HEK293 (cell line): ENCODE data around the gene UBE3B.
A peak's percentile ranks its signal among the peaks of the same experiment; 100 is the strongest.

Experiments used
- CTCF ChIA-PET: fragments of 350-600 bp; formaldehyde crosslinking; extraction: SDS; loops from one replicate; lab custom pipeline; 2021; ENCODE audit warnings: antibody characterized with exemption; lab: Yijun Ruan, JAX
- POLR2A ChIA-PET: fragments of 300-600 bp; formaldehyde crosslinking; extraction: SDS; loops from one replicate; lab custom pipeline; 2020; ENCODE audit warnings: antibody characterized with exemption, inconsistent platforms; lab: Yijun Ruan, JAX
- H3K27ac ChIP-seq: fragments of 200-500 bp; sonication (Bioruptor generic); 2 replicates; pipeline ENCODE4 v1.5.1; 2014; ENCODE audit warnings: low read depth, low read length, control low read depth, inconsistent platforms; ENCODE audit errors: extremely low read depth
- H3K36me3 ChIP-seq, 2 experiments: fragments of 200-500 bp in 1 of 2; sonication (Bioruptor generic) in 1 of 2; 1 replicate in 1 of 2; 2 replicates in 1 of 2; pipeline ENCODE4 v1.5.1; 2014 to 2017; ENCODE audit warnings: inconsistent platforms in 2 of 2, low read length in 2 of 2; ENCODE audit not compliant: control insufficient read depth in 2 of 2, insufficient read depth in 1 of 2
- H3K4me1 ChIP-seq: fragments of 200-500 bp; sonication (Bioruptor generic); 2 replicates; pipeline ENCODE4 v1.5.1; 2014; ENCODE audit warnings: mild to moderate bottlenecking, low read length, inconsistent platforms; ENCODE audit not compliant: control insufficient read depth, insufficient read depth
- H3K4me3 ChIP-seq: 2 replicates; pipeline ENCODE4 v1.5.1; 2011; ENCODE audit warnings: low read depth, mild to moderate bottlenecking, control low read depth, low read length, moderate library complexity
- H3K9me3 ChIP-seq: fragments of 200-500 bp; sonication (Bioruptor generic); 2 replicates; pipeline ENCODE4 v1.5.1; 2014; ENCODE audit warnings: low read depth, low read length, inconsistent platforms; ENCODE audit not compliant: control insufficient read depth, insufficient read depth
- CTCF ChIP-seq: fragments of 450-650 bp; formaldehyde crosslinking; IDR thresholded peaks from 2 replicates; pipeline ENCODE4 v1.5.1; 2016; ENCODE audit warnings: missing biosample characterization, missing genetic modification characterization
- GLIS1 ChIP-seq: fragments of 450-650 bp; formaldehyde crosslinking; IDR thresholded peaks from 2 replicates; pipeline ENCODE4 v1.5.1; 2016; ENCODE audit warnings: missing biosample characterization, missing genetic modification characterization
- PRDM6 ChIP-seq: fragments of 450-650 bp; formaldehyde crosslinking; IDR thresholded peaks from 2 replicates; pipeline ENCODE4 v1.5.1; 2017; ENCODE audit warnings: missing biosample characterization, missing genetic modification characterization
- ZIC2 ChIP-seq: fragments of 450-650 bp; formaldehyde crosslinking; IDR thresholded peaks from 2 replicates; pipeline ENCODE4 v1.5.1; 2016; ENCODE audit warnings: missing biosample characterization, missing genetic modification characterization
- ZNF132 ChIP-seq: fragments of 450-650 bp; formaldehyde crosslinking; IDR thresholded peaks from 2 replicates; pipeline ENCODE4 v1.5.1; 2017; ENCODE audit warnings: missing biosample characterization, missing genetic modification characterization, borderline replicate concordance
- ZNF19 ChIP-seq: fragments of 450-650 bp; formaldehyde crosslinking; IDR thresholded peaks from 2 replicates; pipeline ENCODE4; 2016; ENCODE audit warnings: missing biosample characterization, missing genetic modification characterization, low read depth
- ZNF280C ChIP-seq: fragments of 450-650 bp; formaldehyde crosslinking; IDR thresholded peaks from 2 replicates; pipeline ENCODE4 v1.5.1; 2016; ENCODE audit warnings: missing biosample characterization, missing genetic modification characterization
- ZNF280D ChIP-seq: fragments of 450-650 bp; formaldehyde crosslinking; IDR thresholded peaks from 2 replicates; pipeline ENCODE4 v1.5.1; 2016; ENCODE audit warnings: missing biosample characterization, missing genetic modification characterization
- ZNF324 ChIP-seq: fragments of 450-650 bp; formaldehyde crosslinking; IDR thresholded peaks from 2 replicates; pipeline ENCODE4 v1.5.1; 2016; ENCODE audit warnings: missing biosample characterization, missing genetic modification characterization
- ZNF350 ChIP-seq: fragments of 450-650 bp; formaldehyde crosslinking; IDR thresholded peaks from 2 replicates; pipeline ENCODE4 v1.5.0; 2017; ENCODE audit warnings: missing biosample characterization, mild to moderate bottlenecking, missing genetic modification characterization
- ZNF549 ChIP-seq: fragments of 450-650 bp; IDR thresholded peaks from 2 replicates; pipeline ENCODE4 v1.5.1; 2018; ENCODE audit warnings: missing biosample characterization, missing genetic modification characterization, mild to moderate bottlenecking, inconsistent platforms, moderate library complexity
- ZNF664 ChIP-seq: fragments of 450-650 bp; formaldehyde crosslinking; IDR thresholded peaks from 2 replicates; pipeline ENCODE4 v1.5.1; 2016; ENCODE audit warnings: missing biosample characterization, missing genetic modification characterization
- ZNF837 ChIP-seq: fragments of 450-650 bp; formaldehyde crosslinking; IDR thresholded peaks from 2 replicates; pipeline ENCODE4 v1.5.1; 2016; ENCODE audit warnings: missing biosample characterization, missing genetic modification characterization
- ZSCAN4 ChIP-seq: fragments of 450-650 bp; formaldehyde crosslinking; IDR thresholded peaks from 2 replicates; pipeline ENCODE4 v1.5.1; 2017; ENCODE audit warnings: missing biosample characterization, missing genetic modification characterization

The UBE3B gene

GRCh38 chr12:109525279-109525585, 47.8 kb downstream of the UBE3B start:
- ChIA-PET POLR2A (interaction anchor here (0.9 kb wide), 1 partner anchor 20 kb away, joined by 3 read pairs; no protein-coding TSS in a partner anchor), CTCF (interaction anchor here (0.5 to 2.0 kb wide), 3 partner anchors 50 to 250 kb away, joined by 3 to 7 read pairs (median 4); no protein-coding TSS in a partner anchor)
- H3K9me3 ChIP-seq: no peaks in the 10 kb centered on the region
- no peaks in the 10 kb centered on the region for H3K4me1 ChIP-seq
- H3K4me3 ChIP-seq: no peak overlapping the region
- peaks cover 13 to 71% of the 10 kb centered on the region in 2 experiments; a peak in 2 of 3 replicates for H3K36me3 ChIP-seq
- H3K27ac ChIP-seq: no peak overlapping the region
- TF ChIP-seq ZNF280D (tag by site-specific recombination) (no peak), ZSCAN4 (tag by site-specific recombination) (no peak), ZNF19 (tag by site-specific recombination) (no peak), ZNF280C (tag by site-specific recombination) (no peak), ZNF837 (tag by site-specific recombination) (no peak), ZNF350 (tag by site-specific recombination) (no peak), GLIS1 (tag by site-specific recombination) (no peak), ZNF549 (tag by site-specific recombination) (no peak), ZNF324 (no peak), CTCF (tag by site-specific recombination) (no peak), ZNF132 (no peak)

- CTCF ChIA-PET: interaction anchor here (0.7 kb wide), 1 partner anchor 78 kb away, joined by 3 read pairs; no protein-coding TSS in a partner anchor
- Histone ChIP-seq H3K9me3 (no peaks in the 10 kb centered on the region), H3K4me1 (no peaks in the 10 kb centered on the region), H3K27ac (no peak overlapping the region), H3K36me3 (peaks cover 4 to 63% of the 10 kb centered on the region in 2 experiments; a peak in 2 of 3 replicates), H3K4me3 (no peak overlapping the region)
- TF ChIP-seq GLIS1 (tag by site-specific recombination) (peak; percentile 82), ZNF664 (tag by site-specific recombination) (no peak), PRDM6 (tag by site-specific recombination) (no peak), ZIC2 (peak; percentile 37)
- POLR2A ChIA-PET: no interaction called here
Measured at GRCh38 chr12:109527489-109528123, 50.2 kb downstream of the UBE3B start.
